Muscle layer of colon (tissue), 2 donors: ENCODE data around the gene PLPPR1.

ENCODE experiments used
- H3K27ac ChIP-seq: one replicate; pipeline ENCODE4 v1.7.0; 2013; ENCODE audit warnings: low read depth, mild to moderate bottlenecking, low read length, moderate library complexity
- H3K27me3 ChIP-seq, 2 donors: one replicate each; pipeline ENCODE4 v1.7.0; 2013; ENCODE audit warnings: low read length in 2 of 2, mild to moderate bottlenecking in 2 of 2; ENCODE audit not compliant: insufficient read depth in 2 of 2, control insufficient read depth in 1 of 2
- H3K36me3 ChIP-seq: one replicate; pipeline ENCODE4 v1.7.0; 2013; ENCODE audit warnings: mild to moderate bottlenecking, low read length; ENCODE audit not compliant: insufficient read depth
- H3K4me1 ChIP-seq: one replicate; pipeline ENCODE4 v1.7.0; 2013; ENCODE audit warnings: mild to moderate bottlenecking, low read length; ENCODE audit not compliant: insufficient read depth
- H3K4me3 ChIP-seq, 2 donors: one replicate each; pipeline ENCODE4 v1.7.0; 2013; ENCODE audit warnings: low read length in 2 of 2, low read depth in 1 of 2, mild to moderate bottlenecking in 1 of 2, moderate library complexity in 1 of 2
- H3K9ac ChIP-seq: one replicate; pipeline ENCODE4 v1.7.0; 2013; ENCODE audit warnings: low read length
- H3K9me3 ChIP-seq: one replicate; pipeline ENCODE4 v1.7.0; 2013; ENCODE audit warnings: mild to moderate bottlenecking, low read length
- donor health status: abdominal sarcoma.
- donor health status: Adenocarcinoma of cecum.

Gene PLPPR1

DNA sequence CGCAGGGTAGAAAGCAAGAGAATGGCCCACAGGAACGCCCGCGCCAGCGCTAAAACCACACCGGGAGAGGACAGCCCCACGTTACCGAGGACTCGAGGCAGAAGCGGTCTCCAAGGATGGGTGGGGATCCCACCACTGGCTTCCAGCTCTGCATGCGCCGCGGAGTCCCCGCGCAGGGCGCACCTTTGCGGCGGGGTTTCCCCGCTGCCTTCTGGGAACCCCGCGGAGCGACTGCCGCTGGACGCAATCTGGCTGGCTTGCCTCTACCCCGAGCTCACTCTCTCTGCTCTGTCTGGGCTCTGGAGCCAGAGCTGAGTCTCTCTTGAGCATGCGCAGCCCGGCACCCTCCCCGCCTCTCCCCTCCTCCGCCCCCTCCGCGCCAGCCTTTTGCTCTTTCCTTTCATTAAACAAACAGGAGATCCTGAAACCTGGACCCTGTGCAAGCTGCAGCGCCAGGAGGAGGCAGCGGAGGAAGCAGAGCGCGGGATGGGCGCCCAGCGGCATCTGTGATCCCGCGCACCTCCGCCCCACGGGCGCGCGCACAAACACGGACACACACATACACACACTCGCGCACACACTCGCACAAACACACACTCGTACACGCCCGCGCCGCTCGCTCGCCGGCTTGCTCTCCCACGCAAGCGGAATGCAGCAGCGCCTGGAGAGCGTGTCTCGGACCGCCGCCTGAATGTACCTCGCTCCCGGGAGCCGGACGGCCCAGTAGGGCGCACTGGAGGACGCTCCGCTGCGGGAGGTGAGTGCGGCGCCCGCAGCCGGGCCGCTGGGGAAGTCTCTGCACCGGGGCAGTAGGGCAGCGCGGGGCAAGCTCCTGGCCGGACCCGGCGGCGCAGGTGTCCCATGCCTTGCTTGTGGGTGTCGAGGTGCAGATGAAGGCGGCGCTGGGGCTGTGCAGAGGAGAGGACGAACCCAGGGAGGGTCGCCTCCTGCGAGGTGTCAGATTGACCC is at the start of gene PLPPR1:
PLPPR1 (plus strand) TSS at position 382 of the 969 bp plus-strand sequence.
- H3K27ac ChIP-seq: no peak within 1 kb of the TSS

GRCh38 chr9:100989731-100990130 is 38.8 kb upstream of the PLPPR1 start:
- Histone ChIP-seq H3K4me3 (no peak overlapping the region), H3K9ac (no peak overlapping the region), H3K27me3 (no peaks in the 10 kb centered on the region), H3K9me3 (no peaks in the 10 kb centered on the region), H3K27ac (no peak overlapping the region), H3K36me3 (no peaks in the 10 kb centered on the region), H3K4me1 (no peaks in the 10 kb centered on the region)

More for the DNA sequence above, at the start of gene PLPPR1:
- no peak within 1 kb of the TSS for H3K9ac ChIP-seq
- H3K27me3 ChIP-seq: peaks cover 6 to 26% of the 10 kb centered on the region in 2 donors
- H3K9me3 ChIP-seq: no peaks in the 10 kb centered on the region
- no peaks in the 10 kb centered on the region for H3K4me1 ChIP-seq
- H3K4me3 ChIP-seq: peak within 1 kb of the TSS; percentile 0 to 23
- H3K36me3 ChIP-seq: no peaks in the 10 kb centered on the region

DNA sequence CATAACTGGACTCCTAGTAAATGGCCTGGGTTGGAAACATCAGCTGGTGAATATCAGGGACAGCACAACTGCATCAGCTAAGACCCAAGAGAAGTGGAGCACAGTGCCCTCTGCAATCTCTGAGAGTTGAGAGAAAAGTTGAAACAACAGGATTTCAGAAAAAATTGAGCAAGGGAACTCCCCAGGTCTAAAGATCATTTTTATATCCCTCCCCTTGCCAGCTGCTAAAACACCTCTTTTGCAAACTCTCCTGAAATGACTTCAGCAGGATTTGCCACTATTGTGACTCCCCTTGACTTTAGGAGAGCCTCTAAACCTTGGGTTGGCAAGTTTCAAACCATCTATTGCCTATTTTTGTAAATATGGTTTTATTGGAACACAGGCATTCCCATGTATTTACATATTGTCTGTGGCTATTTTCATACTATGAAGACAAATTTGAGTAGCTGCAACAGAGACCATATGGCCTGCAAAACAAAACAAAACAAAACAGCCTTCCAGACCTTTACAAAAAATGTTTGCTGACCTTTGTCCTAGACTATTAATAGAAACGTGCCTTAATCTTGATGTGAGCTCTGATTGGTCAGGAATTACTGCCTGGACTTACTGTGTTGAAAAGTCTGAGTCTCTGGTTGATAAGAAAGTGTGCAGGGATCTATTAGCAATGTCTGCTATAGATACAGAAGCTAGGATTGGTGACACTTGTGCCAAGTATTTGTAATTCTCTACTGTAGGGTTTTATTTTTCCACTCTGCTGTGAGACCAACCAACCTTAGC is 37.7 kb upstream of the PLPPR1 start:
- no peaks in the 10 kb centered on the region for H3K9me3 ChIP-seq
- no peaks in the 10 kb centered on the region for H3K36me3 ChIP-seq
- no peaks in the 10 kb centered on the region for H3K4me1 ChIP-seq
- H3K27ac ChIP-seq: no peak overlapping the region
- H3K4me3 ChIP-seq: no peak overlapping the region
- no peak overlapping the region for H3K9ac ChIP-seq
- H3K27me3 ChIP-seq: no peaks in the 10 kb centered on the region

- Histone ChIP-seq H3K27me3 (no peaks in the 10 kb centered on the region), H3K36me3 (no peaks in the 10 kb centered on the region), H3K4me3 (no peak overlapping the region), H3K9me3 (no peaks in the 10 kb centered on the region), H3K4me1 (no peaks in the 10 kb centered on the region), H3K27ac (no peak overlapping the region), H3K9ac (no peak overlapping the region)
Observed at GRCh38 chr9:100992632-100993031, 35.9 kb upstream of the PLPPR1 start.

DNA sequence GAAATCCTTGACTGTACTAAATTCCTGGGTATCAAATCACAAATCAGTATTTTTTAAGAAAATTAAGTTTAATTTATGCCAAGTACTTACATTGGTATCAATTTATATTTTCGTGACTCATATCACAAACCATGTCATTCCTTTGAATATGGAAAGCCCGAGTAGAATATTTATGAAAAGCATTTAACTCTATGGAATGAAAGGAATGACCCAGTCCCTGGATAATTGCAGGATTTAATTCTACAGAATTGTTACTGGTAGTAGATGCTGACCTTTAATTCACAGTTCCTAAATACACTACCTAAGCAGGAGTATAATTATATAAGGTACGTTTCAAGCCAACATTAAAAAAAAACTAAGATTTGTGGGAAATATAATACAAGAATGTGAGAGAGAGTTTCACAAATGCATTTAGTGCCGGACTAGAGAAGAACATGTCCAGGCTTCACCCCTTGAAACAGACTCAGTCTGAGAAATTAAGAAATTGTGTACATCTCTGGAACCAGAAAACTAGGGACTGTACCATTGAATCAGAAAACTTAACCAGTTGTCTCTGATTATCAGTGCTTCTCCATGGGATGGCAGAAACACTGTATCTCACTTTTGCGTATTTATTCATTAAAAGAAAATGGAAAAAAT is 28.5 kb upstream of the PLPPR1 start:
- Histone ChIP-seq H3K4me1 (no peaks in the 10 kb centered on the region), H3K36me3 (no peaks in the 10 kb centered on the region), H3K9me3 (no peaks in the 10 kb centered on the region), H3K4me3 (no peak overlapping the region), H3K9ac (no peak overlapping the region), H3K27me3 (no peaks in the 10 kb centered on the region), H3K27ac (no peak overlapping the region)

DNA sequence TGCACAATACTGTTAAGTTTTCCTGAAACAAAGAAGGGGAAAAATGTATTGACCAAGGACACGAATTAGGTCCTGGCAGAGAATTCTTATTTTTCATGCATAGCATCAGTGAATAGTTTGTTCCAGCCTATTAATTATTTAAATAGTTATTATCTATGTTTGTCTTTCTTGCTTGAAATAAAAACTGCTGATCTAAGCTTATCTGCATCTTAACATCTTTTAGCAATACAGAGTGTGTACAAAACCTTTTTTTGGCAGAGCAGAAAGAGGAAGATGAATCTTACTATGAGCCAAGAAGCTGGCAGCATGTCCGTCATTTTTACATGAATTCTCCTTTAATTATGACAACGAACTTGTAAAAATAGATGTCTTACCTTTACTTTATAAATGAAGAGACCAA is 23.3 kb upstream of the PLPPR1 start:
- no peak overlapping the region for H3K9ac ChIP-seq
- H3K4me3 ChIP-seq: no peak overlapping the region
- no peaks in the 10 kb centered on the region for H3K4me1 ChIP-seq
- no peak overlapping the region for H3K27ac ChIP-seq
- H3K36me3 ChIP-seq: no peaks in the 10 kb centered on the region
- H3K27me3 ChIP-seq: no peaks in the 10 kb centered on the region
- H3K9me3 ChIP-seq: no peaks in the 10 kb centered on the region

DNA sequence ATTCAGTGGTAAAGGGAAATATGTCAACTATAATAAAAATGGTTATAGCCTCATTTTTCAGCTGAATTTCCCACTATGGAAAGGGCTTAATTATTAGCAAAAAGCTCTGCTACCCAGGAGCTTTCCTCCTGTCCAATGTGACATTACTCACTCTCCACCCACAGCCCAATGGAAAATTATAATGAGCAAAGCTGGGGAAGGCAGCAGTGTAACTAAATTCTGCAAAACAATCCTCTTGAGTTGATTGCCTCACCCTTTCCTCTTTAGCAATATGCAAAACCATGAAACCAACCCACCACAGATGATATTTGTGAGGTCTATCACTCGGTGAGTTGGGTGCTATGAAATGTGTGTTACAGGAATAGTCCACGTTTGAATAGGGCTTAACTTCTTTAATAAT is 14.0 kb upstream of the PLPPR1 start:
- H3K27me3 ChIP-seq: no peaks in the 10 kb centered on the region

DNA sequence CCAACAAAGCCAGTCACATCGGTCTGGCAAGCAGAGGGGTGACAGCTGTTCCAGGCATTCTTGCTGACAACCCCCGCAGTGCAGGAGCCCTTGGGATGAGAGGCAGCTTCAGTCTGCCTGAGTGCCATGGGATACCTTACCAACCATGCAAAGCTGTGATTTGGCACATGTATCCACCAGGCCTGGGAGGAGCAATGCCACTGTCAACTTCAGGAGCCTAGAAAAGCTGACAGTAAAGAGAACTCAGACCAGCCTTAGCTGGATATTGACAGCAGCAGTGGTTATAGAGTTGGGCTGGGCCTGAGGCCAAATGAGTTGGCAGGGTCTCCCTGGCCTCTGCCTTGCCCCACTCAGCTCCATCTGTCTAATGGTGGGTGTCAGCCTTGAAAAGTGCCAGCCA is 10.1 kb upstream of the PLPPR1 start:
- Histone ChIP-seq H3K27ac (no peak overlapping the region), H3K4me1 (no peaks in the 10 kb centered on the region), H3K27me3 (no peaks in the 10 kb centered on the region), H3K4me3 (no peak overlapping the region), H3K9me3 (no peaks in the 10 kb centered on the region), H3K9ac (no peak overlapping the region), H3K36me3 (no peaks in the 10 kb centered on the region)

More for the DNA sequence above, 14.0 kb upstream of the PLPPR1 start:
- H3K4me1 ChIP-seq: no peaks in the 10 kb centered on the region
- H3K9ac ChIP-seq: no peak overlapping the region
- H3K9me3 ChIP-seq: no peaks in the 10 kb centered on the region
- no peak overlapping the region for H3K27ac ChIP-seq
- H3K4me3 ChIP-seq: no peak overlapping the region
- H3K36me3 ChIP-seq: no peaks in the 10 kb centered on the region

GRCh38 chr9:101022704-101023103 is 5.8 kb upstream of the PLPPR1 start:
- Histone ChIP-seq H3K9me3 (no peaks in the 10 kb centered on the region), H3K9ac (no peak overlapping the region), H3K4me3 (no peak overlapping the region), H3K36me3 (no peaks in the 10 kb centered on the region), H3K4me1 (no peaks in the 10 kb centered on the region), H3K27me3 (peaks cover 0 to 11% of the 10 kb centered on the region in 2 donors), H3K27ac (no peak overlapping the region)

- Histone ChIP-seq H3K36me3 (no peaks in the 10 kb centered on the region), H3K4me1 (no peaks in the 10 kb centered on the region), H3K9ac (no peak overlapping the region), H3K9me3 (no peaks in the 10 kb centered on the region), H3K27ac (no peak overlapping the region), H3K27me3 (peaks cover 6 to 26% of the 10 kb centered on the region in 2 donors), H3K4me3 (no peak overlapping the region)
Observed at GRCh38 chr9:101025940-101026339, 2.6 kb upstream of the PLPPR1 start.

GRCh38 chr9:101026824-101027223 is 1.7 kb upstream of the PLPPR1 start:
- Histone ChIP-seq H3K9ac (no peak overlapping the region), H3K27me3 (peaks cover 6 to 26% of the 10 kb centered on the region in 2 donors), H3K9me3 (no peaks in the 10 kb centered on the region), H3K4me3 (no peak overlapping the region), H3K4me1 (no peaks in the 10 kb centered on the region), H3K27ac (no peak overlapping the region), H3K36me3 (no peaks in the 10 kb centered on the region)
